Endothelial cell of umbilical vein (primary cell): ENCODE results near the gene RASL12. TPM values are rescaled to one million over a fixed set of nuclear protein-coding genes. Genes with fewer than 3 reads are reported as not detected.

Experiments used
- BruUV-seq: library from RNA; stranded (reverse); fragments of 400-500 nt; replicated peaks from 2 replicates; lab custom pipeline; 2021; lab: Mats Ljungman, UMichigan
- CTCF ChIA-PET: fragments of 300-600, 350-600 bp; sonication (Branson Sonifier 250); formaldehyde crosslinking; loops from one replicate; lab custom pipeline; 2021; ENCODE audit warnings: antibody characterized with exemption, inconsistent platforms; lab: Charles Lee
- POLR2A ChIA-PET: fragments of 300-600, 350-600 bp; sonication (Branson Sonifier 250); formaldehyde crosslinking; loops from one replicate; lab custom pipeline; 2021; ENCODE audit warnings: antibody characterized with exemption, inconsistent platforms; lab: Charles Lee
- DNase-seq: peaks from one replicate; pipeline ENCODE4 v3.0.0-alpha.2; 2011; ENCODE audit warnings: low read depth, low spot score
- FAIRE-seq: peaks from 2 replicates; lab custom pipeline; 2011; peaks lifted over from hg19 to GRCh38; lab: Jason Lieb, UNC
- H2AFZ ChIP-seq: 2 replicates; pipeline ENCODE4 v1.6.0; 2012; ENCODE audit warnings: low read depth, low read length, control low read depth, inconsistent platforms
- H3K27ac ChIP-seq: 2 replicates; pipeline ENCODE4 v1.5.1; 2011; ENCODE audit warnings: low read depth, mild to moderate bottlenecking, control low read depth, low read length, moderate library complexity; ENCODE audit not compliant: insufficient read depth
- H3K27me3 ChIP-seq, 2 experiments: 2 replicates each; pipeline versions ENCODE4 v1.6.0 to v1.6.1; 2011; ENCODE audit warnings: low read length in 2 of 2, mixed read lengths in 1 of 2; ENCODE audit not compliant: control insufficient read depth in 2 of 2, insufficient read depth in 2 of 2
- H3K36me3 ChIP-seq, 2 experiments: 2 replicates in 1 of 2; 3 replicates in 1 of 2; pipeline ENCODE4 v1.5.1; 2011; ENCODE audit warnings: low read length in 2 of 2, mild to moderate bottlenecking in 1 of 2, moderate library complexity in 1 of 2; ENCODE audit not compliant: control insufficient read depth in 2 of 2, insufficient read depth in 2 of 2; ENCODE audit errors: extremely low read depth in 1 of 2
- H3K4me1 ChIP-seq: 3 replicates; pipeline ENCODE4 v1.5.1; 2011; ENCODE audit warnings: mild to moderate bottlenecking, low read length; ENCODE audit not compliant: control insufficient read depth, insufficient read depth; ENCODE audit errors: extremely low read depth
- H3K4me2 ChIP-seq: 2 replicates; pipeline ENCODE4 v1.6.1; 2011; ENCODE audit warnings: low read length, control low read depth, mixed read lengths; ENCODE audit not compliant: insufficient read depth
- H3K4me3 ChIP-seq, 3 experiments: fragments of 200-600 bp in 1 of 3; sonication (generic), shearing (Covaris generic) in 1 of 3; replicated peaks in 1 of 3; 2 replicates each; pipeline ENCODE4 v1.5.1; 2011 to 2016; ENCODE audit warnings: control low read depth in 3 of 3, low read length in 3 of 3, mild to moderate bottlenecking in 2 of 3, inconsistent platforms in 1 of 3, low read depth in 1 of 3, moderate library complexity in 1 of 3; ENCODE audit not compliant: insufficient read depth in 1 of 3
- H3K79me2 ChIP-seq: 2 replicates; pipeline ENCODE4 v1.6.0; 2012; ENCODE audit warnings: low read length, inconsistent platforms; ENCODE audit not compliant: control insufficient read depth, insufficient read depth
- H3K9ac ChIP-seq: replicated peaks from 2 replicates; pipeline ENCODE3; 2011; ENCODE audit warnings: low read length, control low read depth; ENCODE audit not compliant: insufficient read depth; ENCODE audit errors: extremely low read depth
- H3K9me1 ChIP-seq: replicated peaks from 3 replicates; pipeline ENCODE4 v1.6.0; 2011; ENCODE audit warnings: mild to moderate bottlenecking, low read length; ENCODE audit not compliant: control insufficient read depth, insufficient read depth; ENCODE audit errors: extremely low read depth
- H3K9me3 ChIP-seq: replicated peaks from 2 replicates; pipeline ENCODE4 v1.5.1; 2012; ENCODE audit warnings: low read length, inconsistent platforms; ENCODE audit not compliant: control insufficient read depth, insufficient read depth
- H4K20me1 ChIP-seq: replicated peaks from 2 replicates; pipeline ENCODE3; 2011; ENCODE audit warnings: mild to moderate bottlenecking, low read length; ENCODE audit not compliant: control insufficient read depth, insufficient read depth; ENCODE audit errors: extremely low read depth
- CTCF ChIP-seq, 2 donors: IDR thresholded peaks; 1 replicate in 1 of 2; 2 replicates in 1 of 2; pipeline ENCODE4 v1.5.1; 2011; ENCODE audit warnings: low read length in 2 of 2, mild to moderate bottlenecking in 2 of 2, moderate library complexity in 2 of 2, control low read depth in 1 of 2, inconsistent platforms in 1 of 2, low read depth in 1 of 2; ENCODE audit not compliant: insufficient read depth in 1 of 2; ENCODE audit errors: extremely low read depth in 1 of 2
- EZH2 ChIP-seq: IDR thresholded peaks from 2 replicates; pipeline ENCODE4 v1.6.1; 2012; ENCODE audit warnings: borderline replicate concordance, low read depth, mild to moderate bottlenecking, moderate library complexity, low read length, inconsistent platforms; ENCODE audit not compliant: severe bottlenecking
- FOS ChIP-seq: IDR thresholded peaks from 2 replicates; pipeline ENCODE4 v1.6.1; 2011; ENCODE audit warnings: mild to moderate bottlenecking, low read length, moderate library complexity, borderline replicate concordance; ENCODE audit not compliant: insufficient read depth
- GATA2 ChIP-seq: IDR thresholded peaks from 2 replicates; pipeline ENCODE4 v1.7.0; 2011; ENCODE audit warnings: low read depth, mild to moderate bottlenecking, moderate library complexity, mixed read lengths, low read length; ENCODE audit not compliant: insufficient read length, insufficient read depth
- JUN ChIP-seq: IDR thresholded peaks from 2 replicates; pipeline ENCODE4 v1.6.1; 2011; ENCODE audit warnings: borderline replicate concordance, low read depth; ENCODE audit not compliant: insufficient read length, insufficient read depth
- MAX ChIP-seq: IDR thresholded peaks from 2 replicates; pipeline ENCODE4 v1.6.1; 2011; ENCODE audit not compliant: insufficient read depth, insufficient read length
- MYC ChIP-seq: IDR thresholded peaks from one replicate; pipeline ENCODE4 v1.6.1; 2011; ENCODE audit warnings: mild to moderate bottlenecking, low read depth, low read length
- POLR2A ChIP-seq: IDR thresholded peaks from 2 replicates; pipeline ENCODE4 v1.6.1; 2012; ENCODE audit warnings: low read depth, mild to moderate bottlenecking, control low read depth, low read length
- POLR2AphosphoS5 ChIP-seq: IDR thresholded peaks from 2 replicates; pipeline ENCODE4 v1.6.1; 2012; ENCODE audit warnings: low read depth, mild to moderate bottlenecking, control low read depth, low read length, moderate library complexity; ENCODE audit not compliant: insufficient read depth
- dilution Hi-C: fragments of 300-500 bp; cut with MboI; formaldehyde crosslinking; loops from one replicate; pipeline ENCODE4 v1.15.0; 2019; ENCODE audit warnings: low sequenced_read_pairs; ENCODE audit not compliant: extremely low pct_ligation_motif_present
- intact Hi-C: fragments of 100-400 bp; cut with micrococcal nuclease; formaldehyde crosslinking; loops from one replicate; pipeline ENCODE4 v1.10.0; 2022
- polyA plus RNA-seq, 4 experiments: library from polyadenylated mRNA; depleted of rRNA in 3 of 4; stranded (reverse) in 3 of 4; unstranded in 1 of 4; fragments of >200 nt; gene quantifications; 2 replicates each; pipeline versions ENCODE4 v1.2.1 to v1.2.3, GENCODE V29; 2011 to 2012; ENCODE audit warnings: missing spikeins in 1 of 4
- total RNA-seq: library from RNA; stranded (reverse); gene quantifications from 2 replicates; pipeline ENCODE4 v1.2.3, GENCODE V29; 2021

RASL12 gene
- total and polyA plus RNA-seq, 2 donors (not counting 3 experiments of a cell fraction or from before 2014, with no cell fraction given) = not detected

- Histone ChIP-seq H3K79me2 (no peaks in the 10 kb centered on the region), H4K20me1 (no peaks in the 10 kb centered on the region), H3K4me2 (no peak overlapping the region), H3K9me1 (no peaks in the 10 kb centered on the region), H3K4me3 (no peak overlapping the region), H3K9ac (no peak overlapping the region), H3K4me1 (no peaks in the 10 kb centered on the region), H3K27ac (no peak overlapping the region), H2AFZ (no peak overlapping the region), H3K9me3 (no peaks in the 10 kb centered on the region), H3K27me3 (peaks cover 31 to 39% of the 10 kb centered on the region in 2 experiments), H3K36me3 (no peaks in the 10 kb centered on the region)
- FAIRE-seq = no peak
- no peak for DNase-seq
- ChIA-PET CTCF (interaction anchor here (1.0 to 5.2 kb wide), 3 partner anchors 9 to 32 kb away, joined by 4 to 35 read pairs (median 5); partner anchors contain the start of gene KBTBD13), POLR2A (no interaction called here)
- no TSS peak for BruUV-seq
- dilution Hi-C loops = no loop called here
- intact Hi-C loops = no loop called here
- TF ChIP-seq EZH2 (no peak), FOS (no peak), JUN (no peak), GATA2 (no peak), MAX (no peak), POLR2AphosphoS5 (no peak), MYC (no peak), POLR2A (no peak), CTCF (IDR thresholded peaks at IDR 0.05; ENCODE audit: extremely low read depth in 1 of 2, insufficient read depth in 1 of 2, low read depth in 1 of 2, low read length in 2 of 2) (no peak)
Measured at GRCh38 chr15:65069779-65070546, 2.2 kb upstream of the RASL12 start.
